ENCODE results near the gene WDPCP.

WDPCP gene

GRCh38 chr2:63622751-63623150, 34.5 kb upstream of the WDPCP start:
- H3K4me3 ChIP-seq (ENCODE audit: low read depth in 1 of 2, low read length in 1 of 2) = no peak overlapping the region
- H3K27me3 ChIP-seq = no peaks in the 10 kb centered on the region
- no peaks in the 10 kb centered on the region for H3K4me1 ChIP-seq (ENCODE audit: control insufficient read depth in 1 of 2, insufficient read depth in 1 of 2, low read depth in 1 of 2, low read length in 1 of 2)
- TF ChIP-seq, protein P1, sequence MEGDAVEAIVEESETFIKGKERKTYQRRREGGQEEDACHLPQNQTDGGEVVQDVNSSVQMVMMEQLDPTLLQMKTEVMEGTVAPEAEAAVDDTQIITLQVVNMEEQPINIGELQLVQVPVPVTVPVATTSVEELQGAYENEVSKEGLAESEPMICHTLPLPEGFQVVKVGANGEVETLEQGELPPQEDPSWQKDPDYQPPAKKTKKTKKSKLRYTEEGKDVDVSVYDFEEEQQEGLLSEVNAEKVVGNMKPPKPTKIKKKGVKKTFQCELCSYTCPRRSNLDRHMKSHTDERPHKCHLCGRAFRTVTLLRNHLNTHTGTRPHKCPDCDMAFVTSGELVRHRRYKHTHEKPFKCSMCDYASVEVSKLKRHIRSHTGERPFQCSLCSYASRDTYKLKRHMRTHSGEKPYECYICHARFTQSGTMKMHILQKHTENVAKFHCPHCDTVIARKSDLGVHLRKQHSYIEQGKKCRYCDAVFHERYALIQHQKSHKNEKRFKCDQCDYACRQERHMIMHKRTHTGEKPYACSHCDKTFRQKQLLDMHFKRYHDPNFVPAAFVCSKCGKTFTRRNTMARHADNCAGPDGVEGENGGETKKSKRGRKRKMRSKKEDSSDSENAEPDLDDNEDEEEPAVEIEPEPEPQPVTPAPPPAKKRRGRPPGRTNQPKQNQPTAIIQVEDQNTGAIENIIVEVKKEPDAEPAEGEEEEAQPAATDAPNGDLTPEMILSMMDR (IDR thresholded peaks at IDR 0.05) = no peak
- H3K27ac ChIP-seq = no peak overlapping the region
- no peaks in the 10 kb centered on the region for H3K9me3 ChIP-seq
- no peaks in the 10 kb centered on the region for H3K36me3 ChIP-seq

DNA sequence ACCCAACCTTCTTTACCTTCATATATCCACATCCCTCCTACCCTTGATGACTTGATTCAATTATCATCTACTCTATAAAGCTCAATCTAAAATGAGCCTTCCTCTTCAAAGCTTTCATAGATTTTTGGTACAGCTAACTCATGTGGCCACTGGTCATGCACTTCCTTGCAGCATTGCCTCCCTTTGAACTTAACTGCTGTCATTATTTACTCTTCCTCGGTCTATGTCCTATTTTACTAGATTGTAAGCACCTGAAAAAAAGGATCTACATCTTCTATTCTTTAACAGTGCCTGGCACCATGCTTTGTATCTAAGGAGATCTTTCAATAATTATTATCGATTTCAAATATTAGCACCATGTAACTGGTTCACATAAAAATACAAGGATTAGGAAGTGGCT, 31.1 kb upstream of the WDPCP start:
- Histone ChIP-seq H3K27me3 (no peaks in the 10 kb centered on the region), H3K9me3 (no peaks in the 10 kb centered on the region), H3K4me1 (ENCODE audit: control insufficient read depth in 1 of 2, insufficient read depth in 1 of 2, low read depth in 1 of 2, low read length in 1 of 2) (no peaks in the 10 kb centered on the region), H3K36me3 (no peaks in the 10 kb centered on the region), H3K4me3 (ENCODE audit: low read depth in 1 of 2, low read length in 1 of 2) (no peak overlapping the region), H3K27ac (no peak overlapping the region)
- TF ChIP-seq, protein P1 (IDR thresholded peaks at IDR 0.05) = no peak

- Histone ChIP-seq H3K4me3 (ENCODE audit: low read depth in 1 of 2, low read length in 1 of 2) (no peak overlapping the region), H3K4me1 (ENCODE audit: control insufficient read depth in 1 of 2, insufficient read depth in 1 of 2, low read depth in 1 of 2, low read length in 1 of 2) (no peaks in the 10 kb centered on the region), H3K9me3 (no peaks in the 10 kb centered on the region), H3K27me3 (no peaks in the 10 kb centered on the region), H3K27ac (no peak overlapping the region), H3K36me3 (no peaks in the 10 kb centered on the region)
- TF ChIP-seq, protein P1 (IDR thresholded peaks at IDR 0.05) = no peak
These were observed 29.1 kb upstream of the WDPCP start for GRCh38 chr2:63617366-63617765.

DNA sequence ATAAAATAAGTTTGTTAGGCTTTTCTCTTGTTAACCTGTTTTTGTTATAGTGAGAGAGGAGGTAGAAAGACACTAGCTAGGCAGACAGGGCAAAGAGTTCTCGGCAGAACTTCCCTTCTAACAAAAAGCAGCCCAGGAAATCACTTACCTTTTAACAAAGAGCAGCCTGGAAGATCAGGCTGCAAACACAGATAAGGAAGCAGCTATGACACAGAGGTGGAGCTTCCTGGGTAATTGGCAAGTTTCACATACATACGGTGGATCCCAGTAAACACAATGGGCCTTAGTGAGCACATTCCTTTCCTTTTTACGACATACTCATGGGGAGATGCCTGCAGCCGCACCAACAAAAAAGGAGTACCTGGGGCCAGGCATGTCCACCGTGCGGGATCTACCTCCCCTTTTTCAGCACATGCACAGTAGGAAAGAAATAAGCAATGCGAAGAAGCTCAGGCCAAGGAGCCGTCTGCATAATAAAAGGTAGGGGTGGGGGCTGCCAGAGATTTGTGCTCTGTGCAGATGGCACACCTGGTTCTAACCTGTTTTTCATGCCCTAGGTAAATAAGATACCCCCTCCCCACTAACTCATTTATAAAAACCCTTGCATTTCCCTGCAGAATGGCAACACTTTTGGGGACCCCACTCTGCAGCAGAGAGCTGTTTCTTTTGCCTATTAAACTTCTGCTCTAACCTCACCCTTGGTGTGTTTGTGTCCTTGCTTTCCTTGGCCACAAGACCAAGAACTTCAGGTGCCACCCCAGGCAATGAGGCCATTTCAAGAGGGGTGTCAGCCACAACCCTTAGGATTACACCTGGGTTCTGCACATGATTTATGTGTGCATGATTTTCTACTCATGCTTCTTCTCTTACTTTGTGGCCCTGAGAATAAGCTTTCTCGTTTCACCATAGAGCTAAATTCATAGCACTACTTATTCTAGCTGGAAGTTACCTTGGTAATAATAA, 27.0 kb upstream of the WDPCP start:
- H3K4me1 ChIP-seq (ENCODE audit: control insufficient read depth in 1 of 2, insufficient read depth in 1 of 2, low read depth in 1 of 2, low read length in 1 of 2) = no peaks in the 10 kb centered on the region
- TF ChIP-seq, protein P1 (IDR thresholded peaks at IDR 0.05) = no peak
- H3K9me3 ChIP-seq = no peaks in the 10 kb centered on the region
- no peak overlapping the region for H3K27ac ChIP-seq
- no peaks in the 10 kb centered on the region for H3K27me3 ChIP-seq
- no peak overlapping the region for H3K4me3 ChIP-seq (ENCODE audit: low read depth in 1 of 2, low read length in 1 of 2)
- H3K36me3 ChIP-seq = no peaks in the 10 kb centered on the region

GRCh38 chr2:63614448-63614968, 26.2 kb upstream of the WDPCP start:
- Histone ChIP-seq H3K4me3 (ENCODE audit: low read depth in 1 of 2, low read length in 1 of 2) (no peak overlapping the region), H3K36me3 (no peaks in the 10 kb centered on the region), H3K9me3 (no peaks in the 10 kb centered on the region), H3K27me3 (no peaks in the 10 kb centered on the region), H3K27ac (no peak overlapping the region), H3K4me1 (ENCODE audit: control insufficient read depth in 1 of 2, insufficient read depth in 1 of 2, low read depth in 1 of 2, low read length in 1 of 2) (no peaks in the 10 kb centered on the region)
- TF ChIP-seq, protein P1 (IDR thresholded peaks at IDR 0.05) = no peak
